Glutamatergic neuron (in vitro differentiated cells): ENCODE data around the gene BCKDHB. TPM values are rescaled to one million over a fixed set of nuclear protein-coding genes. Genes with fewer than 3 reads are reported as not detected.

Experiments used
- DNase-seq: peaks from one replicate; pipeline ENCODE4 v3.0.0; 2022
- H3K27ac Mint-ChIP-seq: one replicate; pipeline ENCODE4 v1.8.0; 2020; ENCODE audit warnings: mild to moderate bottlenecking, mixed read lengths, inconsistent platforms; ENCODE audit not compliant: unreplicated experiment
- H3K27me3 Mint-ChIP-seq: one replicate; pipeline ENCODE4 v1.8.0; 2020; ENCODE audit warnings: mild to moderate bottlenecking, moderate library complexity, mixed read lengths, inconsistent platforms; ENCODE audit not compliant: unreplicated experiment
- H3K36me3 Mint-ChIP-seq: one replicate; pipeline ENCODE4 v1.8.0; 2020; ENCODE audit warnings: mild to moderate bottlenecking, mixed read lengths, inconsistent platforms; ENCODE audit not compliant: unreplicated experiment
- H3K4me1 Mint-ChIP-seq: one replicate; pipeline ENCODE4 v1.8.0; 2020; ENCODE audit warnings: mild to moderate bottlenecking, low read depth, mixed read lengths, inconsistent platforms; ENCODE audit not compliant: unreplicated experiment
- H3K4me3 Mint-ChIP-seq: one replicate; pipeline ENCODE4 v1.8.0; 2020; ENCODE audit warnings: mild to moderate bottlenecking, mixed read lengths, inconsistent platforms; ENCODE audit not compliant: unreplicated experiment
- H3K9me3 Mint-ChIP-seq: one replicate; pipeline ENCODE4 v1.8.0; 2020; ENCODE audit warnings: mild to moderate bottlenecking, moderate library complexity, mixed read lengths, inconsistent platforms; ENCODE audit not compliant: unreplicated experiment
- total RNA-seq: library from RNA; stranded (reverse); fragmentation: NEBNext Ultra II Directional; extraction: Animal tissue kit (Norgen Biotek cat#: 25700); gene quantifications from one replicate; pipeline ENCODE4 v1.2.1, GENCODE V29; 2021; ENCODE audit not compliant: unreplicated experiment
- TF ChIP-seq, protein P1 (sequence below): fragments of 200-600 bp; sonication (generic); IDR thresholded peaks from one replicate; pipeline ENCODE4 v1.5.0; 2021; ENCODE audit not compliant: partially characterized antibody, unreplicated experiment

Gene BCKDHB
- total RNA-seq, 1 donor from 2014 or later = 13.6 TPM

DNA sequence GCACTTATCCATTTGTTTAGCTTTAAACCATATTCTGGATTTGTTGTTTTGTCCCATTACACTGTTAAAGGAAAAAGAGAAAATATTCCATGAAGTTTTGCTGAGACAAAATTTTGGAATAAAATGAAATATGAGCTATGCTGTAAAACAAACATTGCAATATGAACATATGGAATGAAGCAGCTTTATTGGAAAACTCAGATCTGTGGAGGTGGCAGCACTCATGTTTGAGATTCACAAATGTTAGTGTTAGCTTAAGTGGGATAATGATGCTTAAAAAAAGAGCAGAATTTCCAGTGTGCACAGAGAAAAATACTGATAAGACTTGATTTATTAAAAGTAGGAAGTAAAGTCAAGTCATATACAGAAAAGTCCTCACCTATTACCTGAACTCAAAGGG, 196.2 kb downstream of the BCKDHB start:
- no peak overlapping the region for H3K27ac Mint-ChIP-seq
- TF ChIP-seq, protein P1, sequence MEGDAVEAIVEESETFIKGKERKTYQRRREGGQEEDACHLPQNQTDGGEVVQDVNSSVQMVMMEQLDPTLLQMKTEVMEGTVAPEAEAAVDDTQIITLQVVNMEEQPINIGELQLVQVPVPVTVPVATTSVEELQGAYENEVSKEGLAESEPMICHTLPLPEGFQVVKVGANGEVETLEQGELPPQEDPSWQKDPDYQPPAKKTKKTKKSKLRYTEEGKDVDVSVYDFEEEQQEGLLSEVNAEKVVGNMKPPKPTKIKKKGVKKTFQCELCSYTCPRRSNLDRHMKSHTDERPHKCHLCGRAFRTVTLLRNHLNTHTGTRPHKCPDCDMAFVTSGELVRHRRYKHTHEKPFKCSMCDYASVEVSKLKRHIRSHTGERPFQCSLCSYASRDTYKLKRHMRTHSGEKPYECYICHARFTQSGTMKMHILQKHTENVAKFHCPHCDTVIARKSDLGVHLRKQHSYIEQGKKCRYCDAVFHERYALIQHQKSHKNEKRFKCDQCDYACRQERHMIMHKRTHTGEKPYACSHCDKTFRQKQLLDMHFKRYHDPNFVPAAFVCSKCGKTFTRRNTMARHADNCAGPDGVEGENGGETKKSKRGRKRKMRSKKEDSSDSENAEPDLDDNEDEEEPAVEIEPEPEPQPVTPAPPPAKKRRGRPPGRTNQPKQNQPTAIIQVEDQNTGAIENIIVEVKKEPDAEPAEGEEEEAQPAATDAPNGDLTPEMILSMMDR = no peak
- H3K36me3 Mint-ChIP-seq = no peaks in the 10 kb centered on the region
- no peak overlapping the region for H3K4me3 Mint-ChIP-seq
- no peaks in the 10 kb centered on the region for H3K9me3 Mint-ChIP-seq
- no peak for DNase-seq
- H3K27me3 Mint-ChIP-seq = no peaks in the 10 kb centered on the region
- H3K4me1 Mint-ChIP-seq = no peaks in the 10 kb centered on the region

DNA sequence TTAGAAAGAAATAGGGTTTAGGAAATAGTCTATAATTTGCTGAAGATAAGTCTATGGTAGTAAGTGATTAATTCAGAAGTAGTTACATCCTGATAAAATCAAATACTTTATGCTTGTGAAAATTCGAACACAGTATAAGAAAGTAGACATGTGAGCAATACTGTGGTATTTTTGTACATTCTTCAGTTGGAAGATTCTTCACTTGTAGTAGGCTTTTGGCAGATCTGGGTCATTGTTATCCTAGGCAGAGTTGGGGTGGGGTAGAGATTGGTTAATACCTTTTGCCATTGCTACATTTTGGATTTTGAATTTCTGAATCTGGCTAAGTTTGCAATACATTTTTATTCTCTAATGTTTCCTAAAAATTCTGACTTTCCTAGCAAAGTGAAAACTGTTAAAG, 197.5 kb downstream of the BCKDHB start:
- Mint-ChIP-seq H3K36me3 (no peaks in the 10 kb centered on the region), H3K9me3 (no peaks in the 10 kb centered on the region), H3K27me3 (no peaks in the 10 kb centered on the region), H3K4me3 (no peak overlapping the region), H3K4me1 (no peaks in the 10 kb centered on the region), H3K27ac (no peak overlapping the region)
- no peak for DNase-seq
- TF ChIP-seq, protein P1 = no peak

DNA sequence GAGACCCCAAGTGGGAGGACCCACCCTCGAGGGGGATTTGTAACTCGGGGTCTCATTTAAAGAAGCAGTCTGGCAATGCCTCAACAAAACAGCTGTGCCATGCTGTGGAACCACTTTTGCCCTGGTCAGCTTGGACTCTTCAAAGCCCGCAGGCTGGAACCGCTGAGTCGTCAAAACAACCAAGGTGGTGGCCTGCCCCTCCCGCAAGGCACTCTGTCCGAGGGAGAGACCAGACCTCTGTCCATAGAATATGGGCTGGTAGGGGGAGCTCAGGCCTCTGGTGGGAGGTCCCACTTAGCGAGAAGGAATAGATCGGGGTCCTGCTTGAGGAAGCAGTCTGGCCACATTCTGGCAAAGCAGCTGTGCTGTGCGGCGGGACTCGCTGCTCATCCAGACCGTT, 208.1 kb downstream of the BCKDHB start:
- Mint-ChIP-seq H3K9me3 (no peaks in the 10 kb centered on the region), H3K4me1 (peaks cover 2% of the 10 kb centered on the region), H3K4me3 (no peak overlapping the region), H3K27me3 (peaks cover 5% of the 10 kb centered on the region), H3K36me3 (no peaks in the 10 kb centered on the region), H3K27ac (no peak overlapping the region)
- DNase-seq = no peak
- TF ChIP-seq, protein P1 = no peak

DNA sequence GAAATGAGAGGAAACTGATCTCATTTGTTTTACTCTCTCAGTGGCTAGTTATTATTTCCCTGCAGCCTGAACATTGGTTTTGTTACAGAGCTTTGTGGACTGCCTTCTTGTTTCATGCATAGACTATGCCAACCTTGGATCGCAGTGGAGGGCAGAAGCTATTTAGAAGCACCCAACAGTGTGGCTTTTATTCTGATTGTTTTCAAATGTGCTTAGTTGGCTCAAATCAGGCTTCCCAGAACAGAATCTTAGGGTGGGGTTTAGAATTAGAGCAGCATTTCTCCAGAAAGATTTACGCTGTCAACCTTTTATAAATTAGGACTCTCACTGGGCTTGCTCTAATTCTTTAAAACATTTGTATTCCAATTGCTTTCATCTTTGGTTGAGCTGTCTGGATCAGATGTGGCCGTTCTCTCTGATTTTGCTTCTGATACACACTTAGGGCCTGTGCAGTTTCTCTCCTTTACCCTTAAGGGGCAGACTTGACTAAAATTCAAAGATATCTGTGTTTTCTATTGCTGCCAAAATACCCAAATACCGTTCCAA, 210.3 kb downstream of the BCKDHB start:
- H3K27me3 Mint-ChIP-seq = peaks cover 4% of the 10 kb centered on the region
- DNase-seq = no peak
- peaks cover 2% of the 10 kb centered on the region for H3K4me1 Mint-ChIP-seq
- no peak overlapping the region for H3K27ac Mint-ChIP-seq
- H3K4me3 Mint-ChIP-seq = no peak overlapping the region
- no peaks in the 10 kb centered on the region for H3K9me3 Mint-ChIP-seq
- H3K36me3 Mint-ChIP-seq = no peaks in the 10 kb centered on the region
- TF ChIP-seq, protein P1 = no peak

DNA sequence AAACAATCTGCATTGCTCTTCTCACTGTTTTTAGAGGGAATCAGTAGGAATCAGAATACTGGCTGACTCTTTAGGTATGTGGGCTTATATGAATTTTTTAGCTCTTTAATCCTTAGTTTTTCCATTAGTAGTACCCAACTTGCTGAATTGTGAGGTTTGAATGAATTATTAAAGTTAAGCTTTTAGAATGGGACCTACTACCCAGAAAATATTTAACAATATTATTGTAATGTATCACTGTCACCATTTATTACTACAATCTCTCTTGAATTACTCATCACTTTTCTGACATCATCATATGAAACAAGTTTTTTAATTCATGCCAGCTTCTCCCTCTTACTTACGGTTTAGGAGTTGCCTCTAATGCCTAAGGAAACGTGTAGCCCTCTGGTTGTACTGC, 212.7 kb downstream of the BCKDHB start:
- no peaks in the 10 kb centered on the region for H3K9me3 Mint-ChIP-seq
- no peak for DNase-seq
- TF ChIP-seq, protein P1 = no peak
- peaks cover 4% of the 10 kb centered on the region for H3K27me3 Mint-ChIP-seq
- no peak overlapping the region for H3K4me3 Mint-ChIP-seq
- H3K36me3 Mint-ChIP-seq = no peaks in the 10 kb centered on the region
- H3K4me1 Mint-ChIP-seq = peaks cover 2% of the 10 kb centered on the region
- H3K27ac Mint-ChIP-seq = no peak overlapping the region
